SIG-M5 treated with dmso at 0.1 percent for 504 hours (cell line): ENCODE data around the gene TMPRSS7.

Experiments used
- DNase-seq: peaks from one replicate; lab custom pipeline; 2025; ENCODE audit not compliant: unreplicated experiment; lab: John Stamatoyannopoulos, UW

TMPRSS7 gene

GRCh38 chr3:112124907-112125607 lies 90.5 kb downstream of the TMPRSS7 start:
- DNase-seq: no peak

- DNase-seq: no peak
Observed at GRCh38 chr3:112126511-112126911, 92.0 kb downstream of the TMPRSS7 start.

GRCh38 chr3:112127522-112128494 lies 93.3 kb downstream of the TMPRSS7 start:
- no peak for DNase-seq

- no peak for DNase-seq
Observed at GRCh38 chr3:112128843-112129727, 94.5 kb downstream of the TMPRSS7 start.

- DNase-seq: no peak
Observed at GRCh38 chr3:112129925-112130637, 95.5 kb downstream of the TMPRSS7 start.

GRCh38 chr3:112130638-112130993 lies 96.1 kb downstream of the TMPRSS7 start:
- DNase-seq: no peak
